ENCODE results near the gene SEMA3D.

DNA sequence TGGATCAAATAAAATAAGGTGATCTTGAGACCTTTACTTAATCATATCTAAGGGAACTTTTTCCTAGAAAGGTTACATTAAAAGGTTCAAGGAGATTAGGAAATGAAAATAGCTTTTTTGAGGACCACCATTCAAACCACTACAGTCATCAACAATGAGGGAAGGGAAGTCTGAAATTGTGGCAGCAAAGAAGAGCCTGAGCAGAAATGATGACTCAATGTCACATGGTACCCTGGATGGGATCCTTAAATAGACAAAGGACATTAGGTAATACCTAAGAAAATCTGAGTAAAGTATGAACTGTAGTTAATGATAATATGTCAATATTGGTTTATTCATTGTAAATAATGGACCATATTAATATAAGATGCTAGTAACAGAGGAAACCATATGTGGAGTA is 236.0 kb downstream of the SEMA3D start:
- TF ChIP-seq CTCF (IDR thresholded peaks at IDR 0.05) (no peak), POLR2AphosphoS5 (IDR thresholded peaks at IDR 0.05) (no peak), EP300 (IDR thresholded peaks at IDR 0.05; ENCODE audit: low read depth) (no peak)

All from transverse colon (tissue), 4 donors.